Measurements from ENCODE around the gene BCAM. TPM values are rescaled to one million over a fixed set of nuclear protein-coding genes. Genes with fewer than 3 reads are reported as not detected.

Gene BCAM
- total and polyA plus RNA-seq, 8 donors, result 110 to 389 (median 163) TPM

DNA sequence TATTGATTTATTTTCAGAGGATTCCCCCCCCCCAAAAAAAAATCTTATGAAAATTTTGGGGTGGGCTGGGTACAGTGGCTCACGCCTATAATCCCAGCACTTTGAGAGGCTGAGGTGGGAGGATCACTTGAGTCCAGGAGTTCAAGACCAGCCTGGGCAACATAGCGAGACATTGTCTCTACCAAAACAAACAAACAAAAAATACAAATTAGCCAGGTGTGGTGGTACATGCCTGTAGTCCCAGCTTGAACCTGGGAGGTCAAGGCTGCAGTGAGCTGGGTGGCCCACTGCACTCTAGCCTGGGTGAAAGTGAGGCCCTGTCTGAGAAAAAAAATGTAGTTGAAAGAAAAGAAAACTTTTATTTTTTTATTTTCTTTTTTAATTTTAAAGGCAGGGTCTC is 55.1 kb downstream of the BCAM start:
- Histone ChIP-seq H3K4me1 (peaks cover 7 to 16% of the 10 kb centered on the region in 2 donors), H3K9me3 (no peaks in the 10 kb centered on the region), H3K27me3 (no peaks in the 10 kb centered on the region), H3K4me3 (no peak overlapping the region), H3K36me3 (peaks cover 0 to 50% of the 10 kb centered on the region in 2 donors), H3K27ac (no peak overlapping the region)
- TF ChIP-seq, protein P1, sequence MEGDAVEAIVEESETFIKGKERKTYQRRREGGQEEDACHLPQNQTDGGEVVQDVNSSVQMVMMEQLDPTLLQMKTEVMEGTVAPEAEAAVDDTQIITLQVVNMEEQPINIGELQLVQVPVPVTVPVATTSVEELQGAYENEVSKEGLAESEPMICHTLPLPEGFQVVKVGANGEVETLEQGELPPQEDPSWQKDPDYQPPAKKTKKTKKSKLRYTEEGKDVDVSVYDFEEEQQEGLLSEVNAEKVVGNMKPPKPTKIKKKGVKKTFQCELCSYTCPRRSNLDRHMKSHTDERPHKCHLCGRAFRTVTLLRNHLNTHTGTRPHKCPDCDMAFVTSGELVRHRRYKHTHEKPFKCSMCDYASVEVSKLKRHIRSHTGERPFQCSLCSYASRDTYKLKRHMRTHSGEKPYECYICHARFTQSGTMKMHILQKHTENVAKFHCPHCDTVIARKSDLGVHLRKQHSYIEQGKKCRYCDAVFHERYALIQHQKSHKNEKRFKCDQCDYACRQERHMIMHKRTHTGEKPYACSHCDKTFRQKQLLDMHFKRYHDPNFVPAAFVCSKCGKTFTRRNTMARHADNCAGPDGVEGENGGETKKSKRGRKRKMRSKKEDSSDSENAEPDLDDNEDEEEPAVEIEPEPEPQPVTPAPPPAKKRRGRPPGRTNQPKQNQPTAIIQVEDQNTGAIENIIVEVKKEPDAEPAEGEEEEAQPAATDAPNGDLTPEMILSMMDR (IDR thresholded peaks at IDR 0.05), result no peak
- DNase-seq, result no peak
- no peak for ATAC-seq
- intact Hi-C loops (cut with DNase I), result no loop called here

DNA sequence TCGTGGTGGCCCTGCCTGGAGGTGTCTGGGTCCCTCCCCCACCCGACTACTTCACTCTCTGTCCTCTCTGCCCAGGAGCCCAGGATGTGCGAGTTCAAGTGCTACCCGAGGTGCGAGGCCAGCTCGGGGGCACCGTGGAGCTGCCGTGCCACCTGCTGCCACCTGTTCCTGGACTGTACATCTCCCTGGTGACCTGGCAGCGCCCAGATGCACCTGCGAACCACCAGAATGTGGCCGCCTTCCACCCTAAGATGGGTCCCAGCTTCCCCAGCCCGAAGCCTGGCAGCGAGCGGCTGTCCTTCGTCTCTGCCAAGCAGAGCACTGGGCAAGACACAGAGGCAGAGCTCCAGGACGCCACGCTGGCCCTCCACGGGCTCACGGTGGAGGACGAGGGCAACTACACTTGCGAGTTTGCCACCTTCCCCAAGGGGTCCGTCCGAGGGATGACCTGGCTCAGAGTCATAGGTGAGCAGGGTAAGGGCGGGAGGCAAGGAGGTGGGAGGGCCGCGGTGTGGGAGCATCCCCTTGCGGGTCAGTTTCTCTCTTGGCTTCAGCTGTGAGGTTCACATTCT is 56.4 kb downstream of the BCAM start:
- no peak for ATAC-seq
- Histone ChIP-seq H3K4me3 (no peak overlapping the region), H3K36me3 (peaks cover 0 to 47% of the 10 kb centered on the region in 2 donors), H3K27ac (no peak overlapping the region), H3K4me1 (peaks cover 7 to 24% of the 10 kb centered on the region in 2 donors), H3K9me3 (no peaks in the 10 kb centered on the region), H3K27me3 (no peaks in the 10 kb centered on the region)
- DNase-seq, result no peak
- intact Hi-C loops (cut with DNase I), result no loop called here
- TF ChIP-seq, protein P1 (IDR thresholded peaks at IDR 0.05), result no peak

- TF ChIP-seq, protein P1 (IDR thresholded peaks at IDR 0.05), result no peak
- DNase-seq (no peak), ATAC-seq (peak; percentile 64)
- H3K36me3 ChIP-seq, result peaks cover 0 to 47% of the 10 kb centered on the region in 2 donors
- H3K27ac ChIP-seq, result no peak overlapping the region
- intact Hi-C loops (cut with DNase I), result no loop called here
- H3K4me3 ChIP-seq, result no peak overlapping the region
- H3K9me3 ChIP-seq, result no peaks in the 10 kb centered on the region
- H3K27me3 ChIP-seq, result no peaks in the 10 kb centered on the region
- peaks cover 7 to 32% of the 10 kb centered on the region in 2 donors for H3K4me1 ChIP-seq
These were observed 57.8 kb downstream of the BCAM start for GRCh38 chr19:44866664-44867063.

DNA sequence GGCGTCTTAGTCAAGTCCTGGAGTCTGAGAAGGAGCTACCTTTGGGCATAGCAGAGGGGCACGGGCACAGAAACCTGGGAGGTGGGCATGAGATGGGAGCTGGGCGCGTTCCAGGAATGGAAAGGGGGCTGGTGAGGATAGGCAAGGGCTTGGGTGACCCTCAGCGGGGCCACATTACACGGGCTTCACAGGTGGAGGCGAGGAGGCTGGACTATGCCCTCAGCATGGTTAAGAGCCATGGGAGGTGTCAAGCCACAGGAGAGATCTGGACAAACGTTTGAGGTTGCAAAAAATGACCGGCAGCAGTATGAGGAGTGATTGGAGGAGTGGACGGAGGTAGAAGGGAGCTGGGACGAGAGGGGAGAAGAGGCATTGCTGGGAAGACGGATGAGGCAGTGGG is 58.7 kb downstream of the BCAM start:
- Histone ChIP-seq H3K27me3 (no peaks in the 10 kb centered on the region), H3K36me3 (peaks cover 0 to 56% of the 10 kb centered on the region in 2 donors), H3K4me1 (peaks cover 7 to 32% of the 10 kb centered on the region in 2 donors), H3K9me3 (no peaks in the 10 kb centered on the region), H3K27ac (no peak overlapping the region), H3K4me3 (no peak overlapping the region)
- no peak for ATAC-seq
- TF ChIP-seq, protein P1 (IDR thresholded peaks at IDR 0.05), result no peak
- no peak for DNase-seq
- intact Hi-C loops (cut with DNase I), result no loop called here

- Histone ChIP-seq H3K27ac (peak overlapping the region in 1 of 2 donors; percentile 73), H3K4me3 (no peak overlapping the region), H3K4me1 (peaks cover 7 to 32% of the 10 kb centered on the region in 2 donors), H3K27me3 (no peaks in the 10 kb centered on the region), H3K36me3 (peaks cover 0 to 76% of the 10 kb centered on the region in 2 donors), H3K9me3 (no peaks in the 10 kb centered on the region)
- TF ChIP-seq, protein P1 (IDR thresholded peaks at IDR 0.05), result no peak
- DNase-seq, result peak in 1 of 4 donors; percentile 76
- intact Hi-C loops (cut with DNase I), result no loop called here
- ATAC-seq, result peak; percentile 42
These were observed 61.0 kb downstream of the BCAM start for GRCh38 chr19:44869733-44870470.

Data from left lung (tissue), 10 donors.